CD14-positive monocyte (primary cell): Measurements from ENCODE around the gene ZSCAN5A. TPM values are rescaled to one million over a fixed set of nuclear protein-coding genes. Genes with fewer than 3 reads are reported as not detected.

Experiments
- DNase-seq, 3 donors: peaks; one replicate each; pipeline ENCODE4 v3.0.0-alpha.2; 2011 to 2022
- H2AFZ ChIP-seq: 2 replicates; pipeline ENCODE4 v1.6.0; 2012; ENCODE audit warnings: mild to moderate bottlenecking, low read depth, low read length, inconsistent platforms; ENCODE audit not compliant: insufficient read depth, poor library complexity, severe bottlenecking
- H3K27ac ChIP-seq, 2 donors: 1 replicate in 1 of 2; 2 replicates in 1 of 2; pipeline ENCODE4 v1.5.1; 2012 to 2013; ENCODE audit warnings: low read length in 2 of 2, control low read depth in 1 of 2, inconsistent platforms in 1 of 2, low read depth in 1 of 2, mild to moderate bottlenecking in 1 of 2
- H3K27me3 ChIP-seq, 2 donors: one replicate each; pipeline versions ENCODE4 v1.6.0 to v1.6.1; 2011 to 2013; ENCODE audit warnings: low read length in 2 of 2; ENCODE audit not compliant: control insufficient read depth in 2 of 2, insufficient read depth in 2 of 2
- H3K36me3 ChIP-seq, 2 donors: replicated peaks in 1 of 2; 1 replicate in 1 of 2; 2 replicates in 1 of 2; pipeline versions ENCODE4 v1.5.1 to v1.6.1; 2012 to 2013; ENCODE audit warnings: low read length in 2 of 2, control low read depth in 1 of 2, inconsistent platforms in 1 of 2, mild to moderate bottlenecking in 1 of 2; ENCODE audit not compliant: insufficient read depth in 2 of 2, control insufficient read depth in 1 of 2
- H3K4me1 ChIP-seq, 2 donors: 1 replicate in 1 of 2; 2 replicates in 1 of 2; pipeline versions ENCODE4 v1.5.1 to v1.6.1; 2012 to 2013; ENCODE audit warnings: low read length in 2 of 2, control low read depth in 1 of 2, inconsistent platforms in 1 of 2, mild to moderate bottlenecking in 1 of 2, moderate library complexity in 1 of 2; ENCODE audit not compliant: insufficient read depth in 2 of 2, control insufficient read depth in 1 of 2
- H3K4me2 ChIP-seq: replicated peaks from 2 replicates; pipeline ENCODE3; 2012; ENCODE audit warnings: low read length, moderate library complexity, mild to moderate bottlenecking; ENCODE audit not compliant: poor library complexity, severe bottlenecking; ENCODE audit errors: extremely low read depth
- H3K4me3 ChIP-seq, 3 experiments: fragments of 200-600 bp in 1 of 3; sonication (generic) in 1 of 3; replicated peaks in 1 of 3; 1 replicate in 2 of 3; 2 replicates in 1 of 3; pipeline ENCODE4 v1.5.1; 2011 to 2013; ENCODE audit warnings: low read length in 3 of 3, mild to moderate bottlenecking in 3 of 3, control low read depth in 2 of 3, low read depth in 2 of 3, inconsistent platforms in 1 of 3, moderate library complexity in 1 of 3
- H3K79me2 ChIP-seq: 2 replicates; pipeline ENCODE4 v1.6.0; 2012; ENCODE audit warnings: mild to moderate bottlenecking, control low read depth, inconsistent platforms, low read length, moderate library complexity; ENCODE audit not compliant: insufficient read depth
- H3K9ac ChIP-seq: 2 replicates; pipeline ENCODE4 v1.6.0; 2017; ENCODE audit warnings: low read length, mild to moderate bottlenecking; ENCODE audit not compliant: insufficient read depth, poor library complexity, severe bottlenecking
- H3K9me3 ChIP-seq, 2 donors: replicated peaks in 1 of 2; 1 replicate in 1 of 2; 2 replicates in 1 of 2; pipeline versions ENCODE4 v1.5.1 to v1.6.1; 2012 to 2013; ENCODE audit warnings: low read length in 2 of 2, control low read depth in 1 of 2; ENCODE audit not compliant: control insufficient read depth in 1 of 2, insufficient read depth in 1 of 2
- H4K20me1 ChIP-seq: 2 replicates; pipeline ENCODE4 v1.6.0; 2012; ENCODE audit warnings: mild to moderate bottlenecking, low read length, control low read depth, moderate library complexity; ENCODE audit not compliant: insufficient read depth
- H3K27ac Mint-ChIP-seq, 7 donors: one replicate each; pipeline ENCODE4 v1.8.0; 2020; ENCODE audit warnings: mild to moderate bottlenecking in 7 of 7, mixed read lengths in 7 of 7, moderate library complexity in 6 of 7, inconsistent platforms in 2 of 7
- H3K27me3 Mint-ChIP-seq, 3 donors: one replicate each; pipeline ENCODE4 v1.8.0; 2021 to 2022; ENCODE audit warnings: low read depth in 3 of 3, mild to moderate bottlenecking in 3 of 3, mixed read lengths in 3 of 3, moderate library complexity in 3 of 3, inconsistent platforms in 1 of 3
- H3K36me3 Mint-ChIP-seq, 2 donors: one replicate each; pipeline ENCODE4 v1.8.0; 2020; ENCODE audit warnings: mixed read lengths in 2 of 2, inconsistent platforms in 1 of 2, mild to moderate bottlenecking in 1 of 2
- H3K4me1 Mint-ChIP-seq: one replicate; pipeline ENCODE4 v1.8.0; 2020; ENCODE audit warnings: mild to moderate bottlenecking, mixed read lengths
- H3K4me3 Mint-ChIP-seq, 2 donors: one replicate each; pipeline ENCODE4 v1.8.0; 2020; ENCODE audit warnings: mild to moderate bottlenecking in 2 of 2, mixed read lengths in 2 of 2, moderate library complexity in 1 of 2
- H3K9me3 Mint-ChIP-seq, 7 donors: one replicate each; pipeline ENCODE4 v1.8.0; 2020 to 2022; ENCODE audit warnings: mixed read lengths in 7 of 7, mild to moderate bottlenecking in 6 of 7, moderate library complexity in 6 of 7, inconsistent platforms in 2 of 7
- CTCF ChIP-seq: fragments of 200-600 bp; IDR thresholded peaks from one replicate; pipeline ENCODE4 v1.8.0; 2022; ENCODE audit warnings: antibody characterized with exemption, mild to moderate bottlenecking
- WGBS: methylation state at CpG from one replicate; pipeline ENCODE4 v1.1.5; 2013; ENCODE audit warnings: missing lambda C conversion rate; ENCODE audit not compliant: insufficient coverage; 5-methylcytosine and 5-hydroxymethylcytosine counted together
- intact Hi-C, 2 donors: fragments of 100-400 bp; cut with micrococcal nuclease; formaldehyde crosslinking; loops; one replicate each; pipeline versions ENCODE4 v1.15.0 to v1.15.1; 2023
- polyA plus RNA-seq, 3 donors: library from polyadenylated mRNA; depleted of rRNA in 1 of 3; unstranded in 2 of 3; stranded (reverse) in 1 of 3; fragments of 300-500 nt in 2 of 3; fragments of >200 nt in 1 of 3; fragmentation: Illumina TruSeq in 2 of 3; gene quantifications; 1 replicate in 2 of 3; 2 replicates in 1 of 3; pipeline ENCODE4 v1.2.3, GENCODE V29; 2012 to 2021

ZSCAN5A gene
- polyA plus RNA-seq, 3 donors = 5.3 to 11.3 (median 6.3) TPM

GRCh38 chr19:56273563-56274117 lies 41.0 kb downstream of the ZSCAN5A start:
- Mint-ChIP-seq H3K27ac (peak overlapping the region in 1 of 7 donors; percentile 0), H3K27me3 (peaks cover 0 to 2% (median 0%) of the 10 kb centered on the region in 3 donors), H3K4me1 (peaks cover 40% of the 10 kb centered on the region), H3K36me3 (peaks cover 32 to 34% of the 10 kb centered on the region in 2 donors), H3K4me3 (no peak overlapping the region), H3K9me3 (peaks cover 0 to 6% (median 0%) of the 10 kb centered on the region in 7 donors)
- no peaks in the 10 kb centered on the region for H4K20me1 ChIP-seq
- no peaks in the 10 kb centered on the region for H3K79me2 ChIP-seq
- WGBS = 27% methylated on average over 4 of the region's 6 CpGs
- peaks cover 21 to 28% of the 10 kb centered on the region in 2 donors for H3K4me1 ChIP-seq
- no peak overlapping the region for H3K27ac ChIP-seq
- no peak overlapping the region for H3K4me3 ChIP-seq
- no peak overlapping the region for H2AFZ ChIP-seq
- no peak overlapping the region for H3K4me2 ChIP-seq
- intact Hi-C loops = loop anchor here (5.0 kb wide), 1 partner anchor 39 kb away; the partner anchor contains the start of gene ZSCAN5A (in 2 of the 2)
- no peak overlapping the region for H3K9ac ChIP-seq
- peaks cover 0 to 6% of the 10 kb centered on the region in 2 donors for H3K36me3 ChIP-seq
- TF ChIP-seq CTCF = no peak
- no peaks in the 10 kb centered on the region for H3K27me3 ChIP-seq
- DNase-seq = no peak
- H3K9me3 ChIP-seq = no peaks in the 10 kb centered on the region

GRCh38 chr19:56272161-56272798 lies 42.4 kb downstream of the ZSCAN5A start, which contains the start of gene EDDM13:
Gene EDDM13, plus strand, starts transcription at chr19:56272748. Its CDS starts 87 bp downstream, at chr19:56272835.
- 96% methylated on average over 4 of the region's 6 CpGs for WGBS
- peak within 1 kb of the TSS in 1 of 2 donors; percentile 86 for H3K27ac ChIP-seq
- intact Hi-C loops = loop anchor here (5.0 kb wide), 1 partner anchor 40 kb away; the partner anchor contains the start of gene ZSCAN5A (in 2 of the 2)
- H3K36me3 ChIP-seq = peaks cover 0 to 3% of the 10 kb centered on the region in 2 donors
- no peak within 1 kb of the TSS for H3K4me3 Mint-ChIP-seq
- peaks cover 21 to 28% of the 10 kb centered on the region in 2 donors for H3K4me1 ChIP-seq
- no peak for DNase-seq
- no peak for TF ChIP-seq CTCF
- H3K27ac Mint-ChIP-seq = peak within 1 kb of the TSS in 6 of 7 donors; percentile 69 to 90 (median 88)
- H3K27me3 ChIP-seq = no peaks in the 10 kb centered on the region
- no peaks in the 10 kb centered on the region for H3K9me3 ChIP-seq
- H3K4me1 Mint-ChIP-seq = peaks cover 40% of the 10 kb centered on the region
- H4K20me1 ChIP-seq = no peaks in the 10 kb centered on the region
- H3K4me3 ChIP-seq = no peak within 1 kb of the TSS
- H3K4me2 ChIP-seq = no peak within 1 kb of the TSS
- no peak within 1 kb of the TSS for H3K9ac ChIP-seq
- H3K27me3 Mint-ChIP-seq = peaks cover 0 to 2% (median 0%) of the 10 kb centered on the region in 3 donors
- H3K36me3 Mint-ChIP-seq = peaks cover 22 to 29% of the 10 kb centered on the region in 2 donors
- no peak within 1 kb of the TSS for H2AFZ ChIP-seq
- no peaks in the 10 kb centered on the region for H3K79me2 ChIP-seq
- H3K9me3 Mint-ChIP-seq = peaks cover 0 to 4% (median 0%) of the 10 kb centered on the region in 7 donors
